CD8-positive, alpha-beta memory T cell (primary cell): ENCODE data around the gene KCND3. TPM values are rescaled to one million over a fixed set of nuclear protein-coding genes. Genes with fewer than 3 reads are reported as not detected.

Experiments used
- CTCF ChIA-PET: fragments of 350-600 bp; sonication (Branson Sonifier 250); formaldehyde crosslinking; loops from one replicate; lab custom pipeline; 2021; ENCODE audit warnings: antibody characterized with exemption; lab: Charles Lee
- POLR2A ChIA-PET: fragments of 350-600 bp; sonication (Branson Sonifier 250); formaldehyde crosslinking; loops from one replicate; lab custom pipeline; 2021; ENCODE audit warnings: antibody characterized with exemption; lab: Charles Lee
- DNase-seq, 5 donors: peaks; one replicate each; pipeline versions ENCODE4 v3.0.0 to v3.0.0-alpha.2; 2020 to 2022; ENCODE audit warnings: mixed read lengths in 1 of 5
- H3K27ac ChIP-seq: one replicate; pipeline ENCODE4 v1.7.0; 2013; ENCODE audit warnings: low read depth, mild to moderate bottlenecking, low read length, moderate library complexity
- H3K27me3 ChIP-seq: 2 replicates; pipeline ENCODE4 v1.7.0; 2013; ENCODE audit warnings: low read length, mild to moderate bottlenecking; ENCODE audit not compliant: insufficient read depth, poor library complexity, severe bottlenecking
- H3K36me3 ChIP-seq: 2 replicates; pipeline ENCODE4 v1.7.0; 2013; ENCODE audit warnings: mild to moderate bottlenecking, low read length, moderate library complexity; ENCODE audit not compliant: insufficient read depth
- H3K4me1 ChIP-seq: 2 replicates; pipeline ENCODE4 v1.7.0; 2013; ENCODE audit warnings: mild to moderate bottlenecking, low read length, moderate library complexity; ENCODE audit not compliant: insufficient read depth
- H3K4me3 ChIP-seq: 2 replicates; pipeline ENCODE4 v1.7.0; 2013; ENCODE audit warnings: mild to moderate bottlenecking, low read length
- H3K9me3 ChIP-seq: 2 replicates; pipeline ENCODE4 v1.7.0; 2013; ENCODE audit warnings: mild to moderate bottlenecking, low read length
- H3K27ac Mint-ChIP-seq, 8 donors: one replicate each; pipeline ENCODE4 v1.8.0; 2020 to 2021; ENCODE audit warnings: mixed read lengths in 8 of 8, mild to moderate bottlenecking in 6 of 8, inconsistent platforms in 3 of 8, moderate library complexity in 3 of 8
- H3K27me3 Mint-ChIP-seq, 2 donors: one replicate each; pipeline ENCODE4 v1.8.0; 2020 to 2021; ENCODE audit warnings: mixed read lengths in 2 of 2, mild to moderate bottlenecking in 1 of 2, moderate library complexity in 1 of 2
- H3K36me3 Mint-ChIP-seq, 3 donors: one replicate each; pipeline ENCODE4 v1.8.0; 2020 to 2021; ENCODE audit warnings: mixed read lengths in 3 of 3, inconsistent platforms in 1 of 3, mild to moderate bottlenecking in 1 of 3
- H3K4me1 Mint-ChIP-seq, 3 donors: one replicate each; pipeline ENCODE4 v1.8.0; 2020 to 2021; ENCODE audit warnings: mixed read lengths in 3 of 3, inconsistent platforms in 1 of 3, mild to moderate bottlenecking in 1 of 3
- H3K4me3 Mint-ChIP-seq, 7 donors: one replicate each; pipeline ENCODE4 v1.8.0; 2020 to 2021; ENCODE audit warnings: mixed read lengths in 7 of 7, mild to moderate bottlenecking in 6 of 7, moderate library complexity in 4 of 7, inconsistent platforms in 2 of 7
- H3K9me3 Mint-ChIP-seq, 5 donors: one replicate each; pipeline ENCODE4 v1.8.0; 2020 to 2022; ENCODE audit warnings: mixed read lengths in 5 of 5, mild to moderate bottlenecking in 3 of 5, moderate library complexity in 2 of 5, inconsistent platforms in 1 of 5
- polyA plus RNA-seq: library from polyadenylated mRNA; unstranded; fragments of 300-500 nt; fragmentation: Illumina TruSeq; gene quantifications from one replicate; pipeline ENCODE4 v1.2.3, GENCODE V29; 2021
- total RNA-seq, 2 experiments: library from RNA; stranded (reverse); gene quantifications; one replicate each; pipeline ENCODE4 v1.2.3, GENCODE V29; 2021

KCND3 gene
- total and polyA plus RNA-seq, 3 experiments from 2014 or later, result not detected

DNA sequence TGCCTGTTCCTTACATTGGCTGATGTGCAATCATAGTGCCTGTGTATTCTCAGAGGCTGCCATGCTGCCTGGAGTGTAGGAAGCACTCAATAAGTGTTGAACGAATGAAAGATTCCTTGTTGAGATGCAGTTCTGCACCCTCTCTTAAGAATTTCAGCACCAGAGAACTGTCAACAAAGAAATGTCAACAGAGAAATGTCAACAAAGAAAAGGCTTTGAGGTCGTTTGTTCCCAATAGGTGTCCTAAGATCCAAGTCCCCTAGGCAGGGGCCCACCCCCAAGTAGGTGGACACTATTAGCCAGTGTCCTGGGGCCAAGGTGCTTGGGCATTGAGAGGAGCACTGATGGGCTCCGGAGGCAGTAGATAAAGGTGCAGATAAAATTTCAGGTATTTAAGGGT lies 12.6 kb downstream of the KCND3 start:
- Histone ChIP-seq H3K4me3 (no peak overlapping the region), H3K27me3 (no peaks in the 10 kb centered on the region), H3K4me1 (no peaks in the 10 kb centered on the region), H3K9me3 (no peaks in the 10 kb centered on the region), H3K27ac (no peak overlapping the region), H3K36me3 (no peaks in the 10 kb centered on the region)
- ChIA-PET POLR2A (no interaction called here), CTCF (no interaction called here)
- Mint-ChIP-seq H3K27ac (no peak overlapping the region), H3K4me1 (peaks cover 0 to 6% (median 0%) of the 10 kb centered on the region in 3 donors), H3K36me3 (no peaks in the 10 kb centered on the region), H3K9me3 (no peaks in the 10 kb centered on the region), H3K4me3 (no peak overlapping the region), H3K27me3 (peaks cover 30 to 60% of the 10 kb centered on the region in 2 donors)
- no peak for DNase-seq

DNA sequence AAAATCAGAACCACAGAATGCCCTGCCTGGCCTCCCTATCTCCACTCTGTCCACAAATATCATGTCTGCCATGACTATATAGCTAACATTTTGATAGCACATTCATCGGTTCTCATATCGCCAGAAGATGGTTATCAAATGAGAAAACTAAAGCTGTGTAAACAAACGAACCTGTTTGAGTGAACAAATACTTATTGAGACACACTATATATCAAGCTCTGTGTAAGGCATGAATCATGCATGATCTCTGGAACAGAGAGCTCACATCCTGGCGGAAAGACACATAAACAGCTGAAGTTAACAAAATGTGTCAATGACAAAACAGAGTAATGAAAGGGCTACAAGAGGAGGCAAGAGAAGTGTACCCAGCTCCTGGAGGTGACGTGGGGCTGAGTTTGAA lies 13.1 kb downstream of the KCND3 start:
- no peak for DNase-seq
- Mint-ChIP-seq H3K27me3 (peaks cover 30 to 65% of the 10 kb centered on the region in 2 donors), H3K27ac (no peak overlapping the region), H3K36me3 (no peaks in the 10 kb centered on the region), H3K4me1 (peaks cover 0 to 6% (median 0%) of the 10 kb centered on the region in 3 donors), H3K9me3 (no peaks in the 10 kb centered on the region), H3K4me3 (no peak overlapping the region)
- Histone ChIP-seq H3K4me3 (no peak overlapping the region), H3K4me1 (no peaks in the 10 kb centered on the region), H3K36me3 (no peaks in the 10 kb centered on the region), H3K27me3 (no peaks in the 10 kb centered on the region), H3K9me3 (no peaks in the 10 kb centered on the region), H3K27ac (no peak overlapping the region)
- POLR2A ChIA-PET, result no interaction called here
- CTCF ChIA-PET, result no interaction called here

DNA sequence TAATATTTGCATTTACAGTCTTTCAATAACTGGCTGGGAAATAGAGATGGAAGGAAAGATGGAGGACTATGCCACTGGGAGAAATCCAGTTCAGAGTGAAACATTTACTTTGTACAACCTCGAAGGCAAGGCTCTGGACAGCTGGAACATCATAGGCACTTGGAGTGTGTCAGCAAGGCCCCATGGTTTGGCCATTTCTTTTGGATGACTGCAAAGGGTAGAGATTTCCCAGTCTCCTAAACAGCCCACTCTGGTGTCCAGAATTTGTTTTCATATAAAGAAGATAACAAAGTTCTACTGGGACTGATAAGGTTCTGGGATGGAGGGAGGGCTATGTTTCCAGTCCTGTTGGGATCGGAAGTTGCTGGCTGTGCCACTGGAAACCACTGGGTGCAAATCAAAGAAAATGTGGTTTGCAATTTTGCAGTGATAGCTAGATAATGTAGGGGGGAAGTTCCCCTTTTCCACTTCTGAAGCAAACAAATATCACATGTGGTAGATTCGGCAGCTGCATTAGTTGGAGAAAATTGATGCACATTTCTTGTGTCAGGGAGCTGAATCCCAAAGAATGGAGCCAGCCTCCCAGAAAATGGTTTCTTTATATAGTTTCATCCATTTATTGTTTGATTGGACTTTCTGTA lies 16.2 kb downstream of the KCND3 start:
- no peaks in the 10 kb centered on the region for H3K36me3 Mint-ChIP-seq
- Histone ChIP-seq H3K9me3 (no peaks in the 10 kb centered on the region), H3K27ac (no peak overlapping the region), H3K4me3 (no peak overlapping the region), H3K4me1 (no peaks in the 10 kb centered on the region), H3K36me3 (no peaks in the 10 kb centered on the region), H3K27me3 (no peaks in the 10 kb centered on the region)
- no peak for DNase-seq
- H3K27ac Mint-ChIP-seq, result no peak overlapping the region
- no peaks in the 10 kb centered on the region for H3K9me3 Mint-ChIP-seq
- ChIA-PET POLR2A (no interaction called here), CTCF (no interaction called here)
- peaks cover 0 to 6% (median 0%) of the 10 kb centered on the region in 3 donors for H3K4me1 Mint-ChIP-seq
- H3K4me3 Mint-ChIP-seq, result no peak overlapping the region
- H3K27me3 Mint-ChIP-seq, result peaks cover 28 to 74% of the 10 kb centered on the region in 2 donors

DNA sequence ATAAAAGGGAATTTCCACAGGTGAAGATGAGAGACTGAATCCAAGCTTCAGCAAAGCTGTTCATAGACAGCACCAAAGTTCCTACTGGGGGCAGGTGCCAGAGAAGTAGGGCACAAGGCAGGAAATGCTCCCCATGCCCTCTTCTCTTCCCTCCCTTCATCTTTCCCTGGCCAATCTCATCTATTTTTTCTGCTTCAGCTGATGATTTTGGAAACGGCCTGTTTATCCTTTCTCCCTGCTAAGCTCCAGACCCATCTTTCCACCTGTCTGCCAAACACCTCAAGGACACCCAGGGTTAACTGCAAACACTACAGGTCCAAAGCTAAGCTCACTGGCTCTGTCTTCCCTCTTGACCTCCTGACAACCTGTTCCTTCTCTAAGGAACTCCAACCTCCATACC lies 18.1 kb downstream of the KCND3 start:
- ChIA-PET POLR2A (no interaction called here), CTCF (no interaction called here)
- H3K9me3 ChIP-seq, result no peaks in the 10 kb centered on the region
- Mint-ChIP-seq H3K9me3 (no peaks in the 10 kb centered on the region), H3K4me1 (peaks cover 0 to 6% (median 0%) of the 10 kb centered on the region in 3 donors), H3K36me3 (no peaks in the 10 kb centered on the region), H3K4me3 (no peak overlapping the region), H3K27me3 (peaks cover 22 to 67% of the 10 kb centered on the region in 2 donors), H3K27ac (no peak overlapping the region)
- no peaks in the 10 kb centered on the region for H3K4me1 ChIP-seq
- no peaks in the 10 kb centered on the region for H3K27me3 ChIP-seq
- no peak overlapping the region for H3K4me3 ChIP-seq
- no peak overlapping the region for H3K27ac ChIP-seq
- no peak for DNase-seq
- H3K36me3 ChIP-seq, result no peaks in the 10 kb centered on the region

DNA sequence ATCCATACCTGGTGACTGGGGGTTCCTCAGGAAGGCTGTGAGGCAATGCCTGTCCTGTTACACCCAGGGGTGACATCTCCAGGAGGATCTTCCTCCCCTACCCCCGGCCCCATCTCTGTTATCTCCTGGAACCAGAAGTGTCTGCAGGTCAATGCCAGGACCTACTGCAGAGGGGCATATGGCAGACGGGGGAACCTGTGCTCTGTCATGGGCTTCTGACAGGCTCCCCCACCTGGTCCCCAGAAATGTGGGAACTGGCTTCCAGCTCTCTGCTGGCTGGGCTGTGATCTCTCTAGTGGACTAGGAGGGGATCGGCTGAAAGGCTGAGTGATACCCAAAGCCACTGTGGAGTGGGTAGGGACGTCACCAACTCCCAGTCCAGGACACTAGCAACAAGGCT lies 21.0 kb downstream of the KCND3 start:
- POLR2A ChIA-PET, result no interaction called here
- peaks cover 13 to 65% of the 10 kb centered on the region in 2 donors for H3K27me3 Mint-ChIP-seq

DNA sequence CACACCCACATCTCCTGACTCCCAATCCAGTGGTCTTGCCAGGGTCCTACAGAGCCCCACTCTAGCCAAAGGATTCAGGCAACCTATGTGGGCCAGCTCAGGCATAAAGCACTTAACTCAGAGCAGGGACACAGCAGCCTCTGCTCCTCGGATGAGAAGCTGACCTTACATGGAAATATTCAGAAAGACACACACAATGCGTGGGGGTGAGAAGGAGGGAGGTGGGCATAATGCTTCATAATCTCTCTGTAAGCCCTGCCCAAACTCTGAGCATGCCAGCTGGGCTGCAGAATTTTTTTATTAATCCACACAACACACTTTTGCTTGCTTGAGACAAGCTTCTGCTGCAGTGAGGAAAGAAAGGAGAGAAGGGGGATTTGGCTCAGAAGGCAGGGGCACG lies 21.6 kb downstream of the KCND3 start:
- Mint-ChIP-seq H3K9me3 (no peaks in the 10 kb centered on the region), H3K27ac (no peak overlapping the region), H3K4me3 (no peak overlapping the region), H3K27me3 (peaks cover 13 to 61% of the 10 kb centered on the region in 2 donors), H3K4me1 (no peaks in the 10 kb centered on the region), H3K36me3 (no peaks in the 10 kb centered on the region)
- POLR2A ChIA-PET, result no interaction called here
- CTCF ChIA-PET, result no interaction called here
- Histone ChIP-seq H3K4me1 (no peaks in the 10 kb centered on the region), H3K27ac (no peak overlapping the region), H3K4me3 (no peak overlapping the region), H3K9me3 (no peaks in the 10 kb centered on the region), H3K27me3 (no peaks in the 10 kb centered on the region), H3K36me3 (no peaks in the 10 kb centered on the region)
- DNase-seq, result no peak

More for the DNA sequence above, 21.0 kb downstream of the KCND3 start:
- no peak overlapping the region for H3K27ac ChIP-seq
- DNase-seq, result no peak
- no peaks in the 10 kb centered on the region for H3K27me3 ChIP-seq
- peaks cover 0 to 6% (median 0%) of the 10 kb centered on the region in 3 donors for H3K4me1 Mint-ChIP-seq
- CTCF ChIA-PET, result no interaction called here
- H3K4me1 ChIP-seq, result no peaks in the 10 kb centered on the region
- H3K4me3 ChIP-seq, result no peak overlapping the region
- H3K9me3 ChIP-seq, result no peaks in the 10 kb centered on the region
- H3K9me3 Mint-ChIP-seq, result no peaks in the 10 kb centered on the region
- no peaks in the 10 kb centered on the region for H3K36me3 ChIP-seq
- no peak overlapping the region for H3K27ac Mint-ChIP-seq
- no peaks in the 10 kb centered on the region for H3K36me3 Mint-ChIP-seq
- no peak overlapping the region for H3K4me3 Mint-ChIP-seq

DNA sequence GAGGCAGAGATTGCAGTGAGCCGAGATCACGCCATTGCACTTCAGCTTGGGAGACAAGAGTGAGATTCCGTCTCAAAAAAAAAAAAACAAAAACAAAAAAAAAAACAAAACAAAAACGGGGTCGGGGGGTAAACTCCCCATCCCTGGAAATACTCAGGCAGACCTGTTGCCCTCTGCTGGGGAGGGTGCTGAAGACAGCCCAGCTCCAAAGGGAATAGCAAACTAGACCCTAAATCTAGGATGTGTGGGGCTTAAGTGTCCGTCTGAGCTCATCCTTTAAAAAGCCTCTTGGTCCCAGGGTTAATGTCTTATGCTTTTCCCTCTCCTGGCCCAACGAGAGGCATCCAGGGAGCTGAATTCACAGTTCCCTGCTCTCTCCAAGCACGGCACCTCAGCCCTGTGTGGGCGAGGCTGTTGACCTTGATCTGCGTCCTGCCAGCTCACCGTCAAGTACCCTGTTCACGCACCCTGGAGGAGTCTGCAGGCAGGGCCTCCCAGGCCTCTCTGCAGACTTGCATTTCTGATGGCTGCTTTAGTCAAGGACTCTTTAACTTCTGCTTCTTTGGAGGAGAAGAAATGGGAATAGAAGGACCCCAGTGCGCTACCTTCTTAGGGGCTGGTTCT lies 22.3 kb downstream of the KCND3 start:
- Histone ChIP-seq H3K4me3 (no peak overlapping the region), H3K4me1 (no peaks in the 10 kb centered on the region), H3K9me3 (no peaks in the 10 kb centered on the region), H3K27ac (no peak overlapping the region), H3K27me3 (no peaks in the 10 kb centered on the region), H3K36me3 (no peaks in the 10 kb centered on the region)
- Mint-ChIP-seq H3K9me3 (no peaks in the 10 kb centered on the region), H3K4me1 (no peaks in the 10 kb centered on the region), H3K27me3 (peaks cover 13 to 58% of the 10 kb centered on the region in 2 donors), H3K36me3 (no peaks in the 10 kb centered on the region), H3K27ac (no peak overlapping the region), H3K4me3 (no peak overlapping the region)
- ChIA-PET POLR2A (no interaction called here), CTCF (no interaction called here)
- DNase-seq, result no peak

DNA sequence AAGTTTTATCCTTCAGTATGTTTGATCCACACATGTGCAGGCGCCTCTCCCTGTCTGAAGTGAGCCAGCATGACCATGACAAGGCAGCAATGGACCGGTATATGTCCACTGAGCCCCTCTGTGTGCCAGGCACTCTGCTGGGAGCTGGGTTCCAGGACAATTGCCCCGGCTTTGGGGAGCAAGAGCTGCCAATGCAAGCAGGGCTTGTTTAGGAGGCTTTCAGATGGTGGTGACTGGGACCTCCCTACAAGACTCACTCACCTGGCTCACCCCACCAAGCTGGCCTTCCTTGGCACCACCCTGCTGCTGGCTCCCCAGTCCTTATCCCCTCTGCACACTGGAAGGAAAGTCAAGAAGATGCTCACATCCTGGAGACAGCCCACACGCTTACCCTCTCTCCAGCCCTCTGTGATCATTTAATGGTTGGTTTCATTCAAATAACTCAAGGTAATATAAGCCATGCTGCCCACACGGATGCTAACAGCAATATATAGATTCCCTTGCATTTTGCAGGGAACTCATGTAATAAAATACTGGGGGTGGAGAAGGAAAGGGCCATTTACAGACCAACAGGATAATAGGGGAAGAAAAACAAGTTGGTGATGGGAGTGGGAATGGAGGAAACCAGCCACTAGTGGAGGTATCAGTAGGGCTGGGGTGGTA lies 23.6 kb downstream of the KCND3 start:
- Mint-ChIP-seq H3K27ac (no peak overlapping the region), H3K27me3 (peaks cover 13 to 65% of the 10 kb centered on the region in 2 donors), H3K9me3 (no peaks in the 10 kb centered on the region), H3K36me3 (no peaks in the 10 kb centered on the region), H3K4me1 (no peaks in the 10 kb centered on the region), H3K4me3 (no peak overlapping the region)
- Histone ChIP-seq H3K27me3 (no peaks in the 10 kb centered on the region), H3K27ac (no peak overlapping the region), H3K4me3 (no peak overlapping the region), H3K9me3 (no peaks in the 10 kb centered on the region), H3K4me1 (no peaks in the 10 kb centered on the region), H3K36me3 (no peaks in the 10 kb centered on the region)
- POLR2A ChIA-PET, result no interaction called here
- CTCF ChIA-PET, result no interaction called here
- no peak for DNase-seq
